ENCODE results near the gene PRSS2. TPM values are rescaled to one million over a fixed set of nuclear protein-coding genes. Genes with fewer than 3 reads are reported as not detected.

Gene PRSS2
- total RNA-seq, 1 donor from 2014 or later = not detected

DNA sequence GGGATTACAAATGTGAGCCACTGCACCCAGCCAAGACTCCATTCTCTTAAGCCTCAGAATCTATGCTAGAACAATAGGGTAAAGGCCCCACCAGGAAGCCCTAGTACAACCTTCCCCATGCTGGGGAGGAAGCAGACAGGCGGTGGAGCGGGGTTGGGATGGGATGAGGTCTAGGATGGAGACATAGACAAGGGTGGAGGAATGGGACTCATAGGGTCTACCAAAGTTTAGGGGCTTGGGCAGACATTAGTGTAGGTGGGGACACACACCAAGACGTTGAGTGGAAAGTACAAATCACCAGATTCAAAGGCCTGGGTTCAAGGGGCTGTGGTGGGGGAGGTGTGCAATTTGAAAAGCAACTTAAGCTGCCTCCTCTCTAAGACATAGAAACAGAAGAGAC lies 19.3 kb downstream of the PRSS2 start:
- no peak overlapping the region for H3K4me3 ChIP-seq (ENCODE audit: low read depth, low read length)
- no peaks in the 10 kb centered on the region for H3K27me3 ChIP-seq (ENCODE audit: control insufficient read depth, insufficient read depth, low read length)
- DNase-seq (ENCODE audit: low read depth) = no peak
- no peaks in the 10 kb centered on the region for H3K36me3 ChIP-seq (ENCODE audit: control insufficient read depth, insufficient read depth, low read length)
- TF ChIP-seq, protein P1, sequence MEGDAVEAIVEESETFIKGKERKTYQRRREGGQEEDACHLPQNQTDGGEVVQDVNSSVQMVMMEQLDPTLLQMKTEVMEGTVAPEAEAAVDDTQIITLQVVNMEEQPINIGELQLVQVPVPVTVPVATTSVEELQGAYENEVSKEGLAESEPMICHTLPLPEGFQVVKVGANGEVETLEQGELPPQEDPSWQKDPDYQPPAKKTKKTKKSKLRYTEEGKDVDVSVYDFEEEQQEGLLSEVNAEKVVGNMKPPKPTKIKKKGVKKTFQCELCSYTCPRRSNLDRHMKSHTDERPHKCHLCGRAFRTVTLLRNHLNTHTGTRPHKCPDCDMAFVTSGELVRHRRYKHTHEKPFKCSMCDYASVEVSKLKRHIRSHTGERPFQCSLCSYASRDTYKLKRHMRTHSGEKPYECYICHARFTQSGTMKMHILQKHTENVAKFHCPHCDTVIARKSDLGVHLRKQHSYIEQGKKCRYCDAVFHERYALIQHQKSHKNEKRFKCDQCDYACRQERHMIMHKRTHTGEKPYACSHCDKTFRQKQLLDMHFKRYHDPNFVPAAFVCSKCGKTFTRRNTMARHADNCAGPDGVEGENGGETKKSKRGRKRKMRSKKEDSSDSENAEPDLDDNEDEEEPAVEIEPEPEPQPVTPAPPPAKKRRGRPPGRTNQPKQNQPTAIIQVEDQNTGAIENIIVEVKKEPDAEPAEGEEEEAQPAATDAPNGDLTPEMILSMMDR (IDR thresholded peaks at IDR 0.05; ENCODE audit: insufficient read depth, low read length, poor library complexity, severe bottlenecking) = no peak

DNA sequence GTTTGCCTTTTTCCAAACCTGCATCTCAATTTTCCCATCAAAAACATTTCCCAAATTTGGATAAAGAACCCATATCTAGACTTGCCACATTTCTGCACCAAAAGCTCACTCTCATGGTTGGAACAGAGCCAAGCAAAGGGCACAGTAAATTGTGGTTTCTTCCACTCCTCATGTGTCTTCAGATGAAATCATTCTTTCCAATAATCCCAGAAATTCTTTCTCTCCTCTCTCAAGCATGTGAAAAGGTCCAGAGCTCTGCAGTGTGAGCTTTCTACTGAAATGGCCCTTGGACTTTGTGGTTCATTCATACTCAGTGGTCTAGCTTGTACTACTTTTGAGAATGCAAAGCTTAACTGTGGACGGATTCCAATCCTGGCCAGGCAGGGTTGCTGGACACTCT lies 19.8 kb downstream of the PRSS2 start:
- Histone ChIP-seq H3K36me3 (ENCODE audit: control insufficient read depth, insufficient read depth, low read length) (no peaks in the 10 kb centered on the region), H3K4me3 (ENCODE audit: low read depth, low read length) (no peak overlapping the region), H3K27me3 (ENCODE audit: control insufficient read depth, insufficient read depth, low read length) (no peaks in the 10 kb centered on the region)
- no peak for DNase-seq (ENCODE audit: low read depth)
- TF ChIP-seq, protein P1 (IDR thresholded peaks at IDR 0.05; ENCODE audit: insufficient read depth, low read length, poor library complexity, severe bottlenecking) = no peak

DNA sequence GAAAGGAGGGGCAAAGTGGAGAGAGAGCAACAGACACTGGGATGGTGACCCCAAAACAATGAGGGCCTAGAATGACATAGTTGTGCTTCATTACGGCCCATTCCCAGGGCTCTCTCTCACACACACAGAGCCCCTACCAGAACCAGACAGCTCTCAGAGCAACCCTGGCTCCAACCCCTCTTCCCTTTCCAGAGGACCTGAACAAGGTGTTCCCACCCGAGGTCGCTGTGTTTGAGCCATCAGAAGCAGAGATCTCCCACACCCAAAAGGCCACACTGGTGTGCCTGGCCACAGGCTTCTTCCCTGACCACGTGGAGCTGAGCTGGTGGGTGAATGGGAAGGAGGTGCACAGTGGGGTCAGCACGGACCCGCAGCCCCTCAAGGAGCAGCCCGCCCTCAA lies 20.7 kb downstream of the PRSS2 start:
- TF ChIP-seq, protein P1 (IDR thresholded peaks at IDR 0.05; ENCODE audit: insufficient read depth, low read length, poor library complexity, severe bottlenecking) = no peak
- Histone ChIP-seq H3K36me3 (ENCODE audit: control insufficient read depth, insufficient read depth, low read length) (no peaks in the 10 kb centered on the region), H3K27me3 (ENCODE audit: control insufficient read depth, insufficient read depth, low read length) (peaks cover 6% of the 10 kb centered on the region), H3K4me3 (ENCODE audit: low read depth, low read length) (no peak overlapping the region)
- no peak for DNase-seq (ENCODE audit: low read depth)

DNA sequence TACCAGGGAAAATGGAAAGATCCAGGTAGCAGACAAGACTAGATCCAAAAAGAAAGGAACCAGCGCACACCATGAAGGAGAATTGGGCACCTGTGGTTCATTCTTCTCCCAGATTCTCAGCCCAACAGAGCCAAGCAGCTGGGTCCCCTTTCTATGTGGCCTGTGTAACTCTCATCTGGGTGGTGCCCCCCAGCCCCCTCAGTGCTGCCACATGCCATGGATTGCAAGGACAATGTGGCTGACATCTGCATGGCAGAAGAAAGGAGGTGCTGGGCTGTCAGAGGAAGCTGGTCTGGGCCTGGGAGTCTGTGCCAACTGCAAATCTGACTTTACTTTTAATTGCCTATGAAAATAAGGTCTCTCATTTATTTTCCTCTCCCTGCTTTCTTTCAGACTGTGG lies 21.4 kb downstream of the PRSS2 start:
- no peak overlapping the region for H3K4me3 ChIP-seq (ENCODE audit: low read depth, low read length)
- TF ChIP-seq, protein P1 (IDR thresholded peaks at IDR 0.05; ENCODE audit: insufficient read depth, low read length, poor library complexity, severe bottlenecking) = no peak
- H3K36me3 ChIP-seq (ENCODE audit: control insufficient read depth, insufficient read depth, low read length) = no peaks in the 10 kb centered on the region
- no peak for DNase-seq (ENCODE audit: low read depth)
- peaks cover 13% of the 10 kb centered on the region for H3K27me3 ChIP-seq (ENCODE audit: control insufficient read depth, insufficient read depth, low read length)

DNA sequence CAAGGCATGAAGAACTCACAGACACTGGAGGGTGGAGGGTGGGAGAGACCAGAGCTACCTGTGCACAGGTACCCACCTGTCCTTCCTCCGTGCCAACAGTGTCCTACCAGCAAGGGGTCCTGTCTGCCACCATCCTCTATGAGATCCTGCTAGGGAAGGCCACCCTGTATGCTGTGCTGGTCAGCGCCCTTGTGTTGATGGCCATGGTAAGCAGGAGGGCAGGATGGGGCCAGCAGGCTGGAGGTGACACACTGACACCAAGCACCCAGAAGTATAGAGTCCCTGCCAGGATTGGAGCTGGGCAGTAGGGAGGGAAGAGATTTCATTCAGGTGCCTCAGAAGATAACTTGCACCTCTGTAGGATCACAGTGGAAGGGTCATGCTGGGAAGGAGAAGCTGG lies 21.8 kb downstream of the PRSS2 start:
- Histone ChIP-seq H3K36me3 (ENCODE audit: control insufficient read depth, insufficient read depth, low read length) (no peaks in the 10 kb centered on the region), H3K4me3 (ENCODE audit: low read depth, low read length) (no peak overlapping the region), H3K27me3 (ENCODE audit: control insufficient read depth, insufficient read depth, low read length) (peaks cover 17% of the 10 kb centered on the region)
- DNase-seq (ENCODE audit: low read depth) = no peak
- TF ChIP-seq, protein P1 (IDR thresholded peaks at IDR 0.05; ENCODE audit: insufficient read depth, low read length, poor library complexity, severe bottlenecking) = no peak

DNA sequence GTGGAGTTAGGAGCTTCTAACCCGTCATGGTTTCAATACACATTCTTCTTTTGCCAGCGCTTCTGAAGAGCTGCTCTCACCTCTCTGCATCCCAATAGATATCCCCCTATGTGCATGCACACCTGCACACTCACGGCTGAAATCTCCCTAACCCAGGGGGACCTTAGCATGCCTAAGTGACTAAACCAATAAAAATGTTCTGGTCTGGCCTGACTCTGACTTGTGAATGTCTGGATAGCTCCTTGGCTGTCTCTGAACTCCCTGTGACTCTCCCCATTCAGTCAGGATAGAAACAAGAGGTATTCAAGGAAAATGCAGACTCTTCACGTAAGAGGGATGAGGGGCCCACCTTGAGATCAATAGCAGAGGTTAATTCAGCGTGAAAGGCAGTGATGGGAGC lies 22.4 kb downstream of the PRSS2 start:
- DNase-seq (ENCODE audit: low read depth) = no peak
- peaks cover 22% of the 10 kb centered on the region for H3K27me3 ChIP-seq (ENCODE audit: control insufficient read depth, insufficient read depth, low read length)
- TF ChIP-seq, protein P1 (IDR thresholded peaks at IDR 0.05; ENCODE audit: insufficient read depth, low read length, poor library complexity, severe bottlenecking) = no peak

More for the DNA sequence above, 22.4 kb downstream of the PRSS2 start:
- Histone ChIP-seq H3K36me3 (ENCODE audit: control insufficient read depth, insufficient read depth, low read length) (no peaks in the 10 kb centered on the region), H3K4me3 (ENCODE audit: low read depth, low read length) (no peak overlapping the region)
